DND-41 (cell line): ENCODE data around the gene RSL24D1.

Source experiments
- ATAC-seq: fragments of 200-7000 bp; cut with Tn5 transposase; 3 replicates; pipeline ENCODE4 v1.9.1; 2021; ENCODE audit warnings: low read depth; ENCODE audit not compliant: insufficient read depth
- DNase-seq: peaks from one replicate; pipeline ENCODE4 v3.0.0-alpha.2; 2020
- H2AFZ ChIP-seq: 2 replicates; pipeline ENCODE4 v1.6.0; 2012; ENCODE audit warnings: low read depth, low read length
- H3K27ac ChIP-seq: 2 replicates; pipeline ENCODE4 v1.5.1; 2012; ENCODE audit warnings: low read length, inconsistent platforms
- H3K27me3 ChIP-seq: fragments of 200-600 bp; sonication (generic); 2 replicates; pipeline ENCODE4 v1.6.0; 2012; ENCODE audit warnings: low read length, mild to moderate bottlenecking, inconsistent platforms; ENCODE audit not compliant: insufficient read depth, poor library complexity
- H3K36me3 ChIP-seq: 2 replicates; pipeline ENCODE4 v1.5.1; 2012; ENCODE audit warnings: low read length, inconsistent platforms; ENCODE audit not compliant: insufficient read depth
- H3K4me1 ChIP-seq: 2 replicates; pipeline ENCODE4 v1.5.1; 2012; ENCODE audit warnings: mild to moderate bottlenecking, low read length; ENCODE audit not compliant: insufficient read depth
- H3K4me2 ChIP-seq: 2 replicates; pipeline ENCODE4 v1.6.0; 2012; ENCODE audit warnings: mild to moderate bottlenecking, moderate library complexity, low read length, inconsistent platforms; ENCODE audit not compliant: insufficient read depth
- H3K4me3 ChIP-seq, 2 experiments: fragments of 200-600 bp in 1 of 2; shearing (Covaris generic) in 1 of 2; 2 replicates each; pipeline ENCODE4 v1.5.1; 2012 to 2016; ENCODE audit warnings: inconsistent platforms in 2 of 2, low read length in 2 of 2, mild to moderate bottlenecking in 2 of 2, low read depth in 1 of 2, moderate library complexity in 1 of 2
- H3K79me2 ChIP-seq: 2 replicates; pipeline ENCODE4 v1.6.0; 2012; ENCODE audit warnings: low read length, inconsistent platforms; ENCODE audit not compliant: insufficient read depth
- H3K9ac ChIP-seq: 2 replicates; pipeline ENCODE4 v1.6.0; 2012; ENCODE audit warnings: low read depth, mild to moderate bottlenecking, inconsistent platforms, low read length, moderate library complexity
- H3K9me3 ChIP-seq: 2 replicates; pipeline ENCODE4 v1.5.1; 2012; ENCODE audit warnings: low read length, moderate library complexity, mild to moderate bottlenecking, inconsistent platforms; ENCODE audit not compliant: insufficient read depth, severe bottlenecking
- H4K20me1 ChIP-seq: 2 replicates; pipeline ENCODE4 v1.6.0; 2012; ENCODE audit warnings: low read length; ENCODE audit not compliant: insufficient read depth
- EZH2 ChIP-seq: IDR thresholded peaks from 3 replicates; pipeline ENCODE4 v1.6.1; 2012; ENCODE audit warnings: borderline replicate concordance, low read depth, mild to moderate bottlenecking, moderate library complexity, low read length, inconsistent platforms; ENCODE audit not compliant: severe bottlenecking
- TF ChIP-seq, protein P1 (sequence below): IDR thresholded peaks from 2 replicates; pipeline ENCODE4 v1.5.1; 2012; ENCODE audit warnings: borderline replicate concordance, low read length, moderate library complexity, mild to moderate bottlenecking; ENCODE audit not compliant: poor library complexity, severe bottlenecking; ENCODE audit errors: extremely low read depth

RSL24D1 gene

DNA sequence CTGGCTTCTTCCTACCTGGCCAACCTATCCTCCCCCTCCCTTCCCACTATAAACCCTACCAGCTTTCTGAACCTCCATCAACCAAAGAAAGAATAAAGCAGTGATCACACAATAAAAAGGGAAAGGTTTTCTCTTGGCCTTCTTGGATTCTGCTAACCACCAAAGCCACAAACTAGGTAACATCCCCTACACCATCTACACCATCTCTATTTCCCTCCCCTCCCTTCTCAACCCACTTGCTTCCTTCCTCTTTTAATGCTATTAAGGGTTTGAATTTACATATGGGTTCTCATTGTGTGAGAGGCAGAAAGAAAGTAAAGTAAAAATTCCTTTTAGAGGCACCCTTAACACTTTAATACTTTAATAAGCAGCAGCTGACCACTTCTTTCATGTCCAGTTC lies 25.8 kb upstream of the RSL24D1 start:
- no peaks in the 10 kb centered on the region for H3K27me3 ChIP-seq
- no peaks in the 10 kb centered on the region for H3K36me3 ChIP-seq
- no peaks in the 10 kb centered on the region for H3K9me3 ChIP-seq
- no peaks in the 10 kb centered on the region for H3K79me2 ChIP-seq
- no peaks in the 10 kb centered on the region for H4K20me1 ChIP-seq
- peaks cover 11% of the 10 kb centered on the region for H3K4me1 ChIP-seq
- H3K9ac ChIP-seq = no peak overlapping the region
- no peak overlapping the region for H3K27ac ChIP-seq
- H2AFZ ChIP-seq = no peak overlapping the region
- H3K4me3 ChIP-seq = no peak overlapping the region
- TF ChIP-seq, protein P1, sequence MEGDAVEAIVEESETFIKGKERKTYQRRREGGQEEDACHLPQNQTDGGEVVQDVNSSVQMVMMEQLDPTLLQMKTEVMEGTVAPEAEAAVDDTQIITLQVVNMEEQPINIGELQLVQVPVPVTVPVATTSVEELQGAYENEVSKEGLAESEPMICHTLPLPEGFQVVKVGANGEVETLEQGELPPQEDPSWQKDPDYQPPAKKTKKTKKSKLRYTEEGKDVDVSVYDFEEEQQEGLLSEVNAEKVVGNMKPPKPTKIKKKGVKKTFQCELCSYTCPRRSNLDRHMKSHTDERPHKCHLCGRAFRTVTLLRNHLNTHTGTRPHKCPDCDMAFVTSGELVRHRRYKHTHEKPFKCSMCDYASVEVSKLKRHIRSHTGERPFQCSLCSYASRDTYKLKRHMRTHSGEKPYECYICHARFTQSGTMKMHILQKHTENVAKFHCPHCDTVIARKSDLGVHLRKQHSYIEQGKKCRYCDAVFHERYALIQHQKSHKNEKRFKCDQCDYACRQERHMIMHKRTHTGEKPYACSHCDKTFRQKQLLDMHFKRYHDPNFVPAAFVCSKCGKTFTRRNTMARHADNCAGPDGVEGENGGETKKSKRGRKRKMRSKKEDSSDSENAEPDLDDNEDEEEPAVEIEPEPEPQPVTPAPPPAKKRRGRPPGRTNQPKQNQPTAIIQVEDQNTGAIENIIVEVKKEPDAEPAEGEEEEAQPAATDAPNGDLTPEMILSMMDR = no peak
- no peak for TF ChIP-seq EZH2
- DNase-seq (no peak), ATAC-seq (peak; percentile 61)
- H3K4me2 ChIP-seq = no peak overlapping the region

DNA sequence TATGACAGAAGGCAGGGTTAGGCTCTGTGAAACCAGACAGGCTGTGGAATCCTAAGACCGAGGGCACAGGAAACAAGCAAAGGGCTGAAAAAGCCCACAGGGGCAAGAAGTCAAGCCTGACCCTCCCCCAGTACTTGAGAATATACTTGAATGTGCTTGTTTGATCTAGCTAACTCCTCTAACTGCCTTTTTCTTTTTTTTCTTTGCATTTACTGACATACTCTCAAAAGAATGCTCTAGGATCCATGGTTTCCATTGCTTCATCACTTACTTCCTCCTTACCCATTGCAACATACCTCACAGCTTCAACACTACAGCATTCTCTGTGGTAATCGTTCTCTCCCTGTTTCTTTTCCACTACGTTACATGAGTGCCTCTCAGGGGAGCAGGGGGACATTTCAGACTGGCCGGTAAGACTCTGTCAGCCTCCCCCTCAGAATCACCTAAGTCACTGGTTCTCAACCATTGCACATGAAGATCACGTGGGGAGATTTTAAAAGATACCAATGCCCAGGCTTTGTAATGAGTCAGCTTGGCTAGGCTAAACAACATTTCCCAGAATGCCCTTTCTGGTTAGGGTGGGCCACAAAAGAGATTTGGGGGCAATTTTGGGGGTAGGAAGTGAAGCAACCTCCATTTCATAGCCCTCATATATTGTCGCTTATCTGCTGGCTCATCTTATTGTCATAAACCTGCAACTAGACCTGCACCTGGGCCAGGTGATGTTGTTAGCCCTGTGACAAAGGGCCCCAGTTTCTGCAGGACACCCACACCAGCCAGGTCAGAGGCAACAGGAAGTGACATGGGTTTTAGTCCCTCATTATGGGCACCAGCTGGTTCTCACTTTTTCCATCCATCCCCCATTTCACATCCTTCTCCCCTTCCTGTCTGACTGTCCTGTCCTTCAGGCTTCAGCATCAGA lies 24.6 kb upstream of the RSL24D1 start:
- no peak overlapping the region for H2AFZ ChIP-seq
- H3K4me3 ChIP-seq = no peak overlapping the region
- no peak for DNase-seq
- H3K36me3 ChIP-seq = no peaks in the 10 kb centered on the region
- no peaks in the 10 kb centered on the region for H4K20me1 ChIP-seq
- no peak overlapping the region for H3K27ac ChIP-seq
- peaks cover 11% of the 10 kb centered on the region for H3K4me1 ChIP-seq
- no peak for TF ChIP-seq EZH2
- TF ChIP-seq, protein P1 = no peak
- H3K79me2 ChIP-seq = no peaks in the 10 kb centered on the region
- no peaks in the 10 kb centered on the region for H3K9me3 ChIP-seq
- H3K9ac ChIP-seq = no peak overlapping the region
- no peaks in the 10 kb centered on the region for H3K27me3 ChIP-seq
- no peak overlapping the region for H3K4me2 ChIP-seq
- no peak for ATAC-seq

DNA sequence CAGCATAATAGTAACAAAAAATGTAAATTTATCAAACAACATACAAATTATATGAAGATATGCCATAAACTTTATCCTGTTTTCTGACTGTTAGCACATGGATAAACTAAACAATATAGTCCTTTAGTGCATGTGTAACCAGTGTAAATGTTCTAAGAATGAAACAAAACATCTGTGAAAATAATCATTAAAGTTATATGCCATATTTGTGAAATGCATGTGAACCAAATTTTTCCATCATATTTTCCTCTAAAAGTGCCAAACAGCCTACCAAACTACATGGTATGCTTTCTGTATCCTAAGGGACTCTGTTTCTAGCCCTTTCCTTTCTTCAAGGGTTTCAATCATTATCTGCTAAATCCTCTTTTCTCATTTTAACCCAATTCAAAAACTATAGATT lies 23.9 kb upstream of the RSL24D1 start:
- Histone ChIP-seq H4K20me1 (no peaks in the 10 kb centered on the region), H3K36me3 (no peaks in the 10 kb centered on the region), H3K4me3 (no peak overlapping the region), H3K9ac (no peak overlapping the region), H3K4me1 (peaks cover 11% of the 10 kb centered on the region), H2AFZ (no peak overlapping the region), H3K9me3 (no peaks in the 10 kb centered on the region), H3K79me2 (no peaks in the 10 kb centered on the region), H3K27me3 (no peaks in the 10 kb centered on the region), H3K4me2 (no peak overlapping the region), H3K27ac (no peak overlapping the region)
- TF ChIP-seq EZH2 = no peak
- TF ChIP-seq, protein P1 = no peak
- ATAC-seq = no peak
- no peak for DNase-seq
